ENCODE results near the gene SIRPA. TPM values are rescaled to one million over a fixed set of nuclear protein-coding genes. Genes with fewer than 3 reads are reported as not detected.

Gene SIRPA
- total RNA-seq, 1 experiment from 2014 or later: 6.0 TPM

DNA sequence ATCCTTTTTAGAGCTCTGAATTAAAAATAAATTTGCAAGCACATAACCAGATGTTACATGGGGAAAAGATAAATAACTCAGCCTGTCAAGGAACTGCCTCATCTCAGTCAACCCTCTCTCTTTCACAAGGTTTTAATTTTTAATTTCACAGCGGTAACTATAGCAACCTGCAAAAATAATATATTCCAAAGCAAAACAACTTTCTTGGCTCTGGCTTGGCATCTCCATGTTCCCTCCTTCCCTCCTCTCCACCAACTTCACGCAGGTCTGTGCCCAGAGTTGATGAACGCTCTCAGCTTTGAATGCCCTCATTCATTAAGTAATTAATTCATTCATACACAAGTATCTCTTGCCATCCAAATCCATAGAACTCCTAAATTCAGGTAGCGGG is 32.5 kb upstream of the SIRPA start:
- no peaks in the 10 kb centered on the region for H3K27me3 ChIP-seq (ENCODE audit: insufficient read depth, low read length)
- no peak overlapping the region for H3K4ac ChIP-seq (ENCODE audit: low read depth, low read length)
- H2BK12ac ChIP-seq (ENCODE audit: insufficient read length, low read depth, low read length): no peak overlapping the region
- no peak overlapping the region for H3K14ac ChIP-seq (ENCODE audit: insufficient read depth, low read length)
- H4K5ac ChIP-seq (ENCODE audit: insufficient read length, low read depth, low read length): no peak overlapping the region
- no peaks in the 10 kb centered on the region for H3K79me2 ChIP-seq (ENCODE audit: insufficient read depth, low read length)
- no peak overlapping the region for H3K18ac ChIP-seq (ENCODE audit: insufficient read length, low read depth, low read length)
- H3K36me3 Mint-ChIP-seq (ENCODE audit: insufficient read depth in 1 of 3, low read depth in 3 of 3): no peaks in the 10 kb centered on the region
- no peak overlapping the region for H2BK120ac ChIP-seq (ENCODE audit: low read depth, low read length, poor library complexity, severe bottlenecking)
- H3K27ac ChIP-seq (ENCODE audit: insufficient read length, low read depth, low read length): no peak overlapping the region
- WGBS (ENCODE audit: extremely low coverage, insufficient read length, low lambda C conversion rate): no CpG with 5 or more reads among the region's 4 CpGs
- H3K27me3 Mint-ChIP-seq (ENCODE audit: low read depth): peaks cover 9% of the 10 kb centered on the region
- no peak overlapping the region for H2BK20ac ChIP-seq (ENCODE audit: low read depth, low read length, poor library complexity, severe bottlenecking)
- no peaks in the 10 kb centered on the region for H3K9me3 Mint-ChIP-seq
- peaks cover 4% of the 10 kb centered on the region; the same call in 1 of the 2 replicates for H3K4me1 ChIP-seq (ENCODE audit: insufficient read depth, low read length)
- H3K23me2 ChIP-seq (ENCODE audit: insufficient read length, low read depth, low read length, poor library complexity, severe bottlenecking): no peaks in the 10 kb centered on the region
- no peaks in the 10 kb centered on the region for H3K9me3 ChIP-seq (ENCODE audit: control insufficient read depth, low read depth, low read length)
- no peak overlapping the region for H2BK5ac ChIP-seq (ENCODE audit: insufficient read length, low read length)
- no peak overlapping the region for H2AFZ ChIP-seq (ENCODE audit: low read length)
- H3T11ph ChIP-seq (ENCODE audit: low read length): no peak overlapping the region
- H3K23ac ChIP-seq (ENCODE audit: insufficient read length, low read depth, low read length): no peak overlapping the region
- H2BK15ac ChIP-seq (ENCODE audit: low read depth, low read length): no peak overlapping the region
- H4K91ac ChIP-seq (ENCODE audit: insufficient read length, low read depth, low read length): no peak overlapping the region
- H4K20me1 ChIP-seq (ENCODE audit: control insufficient read depth, insufficient read depth, insufficient read length): no peaks in the 10 kb centered on the region
- peaks cover 26 to 43% of the 10 kb centered on the region in 2 experiments for H3K4me1 Mint-ChIP-seq
- H3K56ac ChIP-seq (ENCODE audit: insufficient read length, low read depth, low read length): no peak overlapping the region
- no peaks in the 10 kb centered on the region for H3K79me1 ChIP-seq (ENCODE audit: insufficient read depth, low read depth, low read length, poor library complexity, severe bottlenecking)
- H3K27ac Mint-ChIP-seq: no peak overlapping the region
- H3K9ac ChIP-seq (ENCODE audit: extremely low read depth, insufficient read length, low read length): no peak overlapping the region
- H3K4me3 Mint-ChIP-seq: no peak overlapping the region
- TF ChIP-seq, protein P1, sequence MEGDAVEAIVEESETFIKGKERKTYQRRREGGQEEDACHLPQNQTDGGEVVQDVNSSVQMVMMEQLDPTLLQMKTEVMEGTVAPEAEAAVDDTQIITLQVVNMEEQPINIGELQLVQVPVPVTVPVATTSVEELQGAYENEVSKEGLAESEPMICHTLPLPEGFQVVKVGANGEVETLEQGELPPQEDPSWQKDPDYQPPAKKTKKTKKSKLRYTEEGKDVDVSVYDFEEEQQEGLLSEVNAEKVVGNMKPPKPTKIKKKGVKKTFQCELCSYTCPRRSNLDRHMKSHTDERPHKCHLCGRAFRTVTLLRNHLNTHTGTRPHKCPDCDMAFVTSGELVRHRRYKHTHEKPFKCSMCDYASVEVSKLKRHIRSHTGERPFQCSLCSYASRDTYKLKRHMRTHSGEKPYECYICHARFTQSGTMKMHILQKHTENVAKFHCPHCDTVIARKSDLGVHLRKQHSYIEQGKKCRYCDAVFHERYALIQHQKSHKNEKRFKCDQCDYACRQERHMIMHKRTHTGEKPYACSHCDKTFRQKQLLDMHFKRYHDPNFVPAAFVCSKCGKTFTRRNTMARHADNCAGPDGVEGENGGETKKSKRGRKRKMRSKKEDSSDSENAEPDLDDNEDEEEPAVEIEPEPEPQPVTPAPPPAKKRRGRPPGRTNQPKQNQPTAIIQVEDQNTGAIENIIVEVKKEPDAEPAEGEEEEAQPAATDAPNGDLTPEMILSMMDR (conservative IDR thresholded peaks at IDR 0.05): no peak
- no peak overlapping the region for H2AK5ac ChIP-seq (ENCODE audit: insufficient read length, low read length)
- H3K4me2 ChIP-seq (ENCODE audit: insufficient read depth, insufficient read length, low read length): no peak overlapping the region
- no peak overlapping the region for H4K8ac ChIP-seq (replicated peaks; ENCODE audit: insufficient read length, low read depth, low read length)
- DNase-seq: no peak

Data from H9 (cell line).